ENCODE measurements around the gene ATG4A.

- no peak for TF ChIP-seq JUND (IDR thresholded peaks at IDR 0.05; ENCODE audit: borderline replicate concordance, low read depth, low read length)
- no peak for TF ChIP-seq JUND (tag; IDR thresholded peaks at IDR 0.05; ENCODE audit: borderline replicate concordance, low read depth, low read length)
- TF ChIP-seq SPI1 (IDR thresholded peaks at IDR 0.05; ENCODE audit: borderline replicate concordance, low read depth, low read length), result no peak
- TF ChIP-seq GABPA (tag; conservative IDR thresholded peaks at IDR 0.05; ENCODE audit: low read depth), result no peak
- TF ChIP-seq ZFP91 (CRISPR knock-in tag; IDR thresholded peaks at IDR 0.05), result no peak
Observed at GRCh38 chrX:108157628-108158027, 66.0 kb downstream of the ATG4A start.

Data from K562 (cell line).